DOHH2 (cell line): ENCODE results near the gene KIF16B.

Source experiments
- EZH2phosphoT487 ChIP-seq: fragments of 200-600 bp; sonication (generic); IDR thresholded peaks from 2 replicates; pipeline ENCODE4 v1.6.1; 2017; ENCODE audit warnings: borderline replicate concordance, mild to moderate bottlenecking, antibody characterized with exemption, low read length, moderate library complexity, mixed read lengths
- TF ChIP-seq, protein P1 (sequence below): fragments of 200-600 bp; sonication (generic); IDR thresholded peaks from one replicate; pipeline ENCODE4 v1.5.1; 2014; ENCODE audit warnings: antibody characterized with exemption, mild to moderate bottlenecking, low read depth, low read length; ENCODE audit not compliant: poor library complexity, severe bottlenecking

DNA sequence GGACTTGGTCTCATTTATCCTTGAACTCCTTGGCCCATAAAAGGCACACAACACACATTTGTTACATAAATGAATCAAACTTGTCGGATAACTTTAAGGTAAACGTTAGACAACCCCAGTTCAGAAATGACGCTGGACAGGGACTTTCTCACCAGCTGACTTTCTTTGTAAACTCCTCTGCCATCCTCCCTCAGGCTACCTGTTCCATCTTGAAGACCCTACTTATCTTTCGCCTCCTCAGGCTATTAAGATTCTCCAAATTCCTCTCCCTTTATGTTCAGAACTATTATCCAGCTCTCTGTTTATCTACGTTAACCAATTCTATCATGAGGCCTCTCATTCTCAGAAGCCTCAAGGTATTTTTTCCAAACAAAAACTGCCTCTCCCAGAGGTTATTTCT lies 47.7 kb upstream of the KIF16B start:
- TF ChIP-seq, protein P1, sequence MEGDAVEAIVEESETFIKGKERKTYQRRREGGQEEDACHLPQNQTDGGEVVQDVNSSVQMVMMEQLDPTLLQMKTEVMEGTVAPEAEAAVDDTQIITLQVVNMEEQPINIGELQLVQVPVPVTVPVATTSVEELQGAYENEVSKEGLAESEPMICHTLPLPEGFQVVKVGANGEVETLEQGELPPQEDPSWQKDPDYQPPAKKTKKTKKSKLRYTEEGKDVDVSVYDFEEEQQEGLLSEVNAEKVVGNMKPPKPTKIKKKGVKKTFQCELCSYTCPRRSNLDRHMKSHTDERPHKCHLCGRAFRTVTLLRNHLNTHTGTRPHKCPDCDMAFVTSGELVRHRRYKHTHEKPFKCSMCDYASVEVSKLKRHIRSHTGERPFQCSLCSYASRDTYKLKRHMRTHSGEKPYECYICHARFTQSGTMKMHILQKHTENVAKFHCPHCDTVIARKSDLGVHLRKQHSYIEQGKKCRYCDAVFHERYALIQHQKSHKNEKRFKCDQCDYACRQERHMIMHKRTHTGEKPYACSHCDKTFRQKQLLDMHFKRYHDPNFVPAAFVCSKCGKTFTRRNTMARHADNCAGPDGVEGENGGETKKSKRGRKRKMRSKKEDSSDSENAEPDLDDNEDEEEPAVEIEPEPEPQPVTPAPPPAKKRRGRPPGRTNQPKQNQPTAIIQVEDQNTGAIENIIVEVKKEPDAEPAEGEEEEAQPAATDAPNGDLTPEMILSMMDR = no peak
- no peak for TF ChIP-seq EZH2phosphoT487
